SK-N-SH treated with all-trans-retinoic acid at 6 μM for 48 hours (cell line): ENCODE measurements around the gene CASKIN1.

Experiments used
- ATAC-seq: fragments of 200-7000 bp; cut with Tn5 transposase; 3 replicates; pipeline ENCODE4 v1.9.1; 2020; ENCODE audit warnings: mild to moderate bottlenecking, moderate library complexity
- BACH2 ChIP-seq: fragments of 250-450 bp; sonication (Bioruptor Pico); IDR thresholded peaks from 2 replicates; pipeline ENCODE4 v1.9.0; 2021; ENCODE audit warnings: mild to moderate bottlenecking, borderline replicate concordance
- CSDC2 ChIP-seq: fragments of 250-450 bp; sonication (Bioruptor Pico); IDR thresholded peaks from 2 replicates; pipeline ENCODE4 v1.5.0; 2020; ENCODE audit warnings: mild to moderate bottlenecking, moderate library complexity
- ESRRG ChIP-seq: fragments of 250-450 bp; sonication (Bioruptor Pico); IDR thresholded peaks from 2 replicates; pipeline ENCODE4 v1.6.1; 2021; ENCODE audit warnings: mild to moderate bottlenecking
- GLIS3 ChIP-seq: fragments of 250-450 bp; sonication (Bioruptor Pico); IDR thresholded peaks from 2 replicates; pipeline ENCODE4 v1.5.0; 2020; ENCODE audit warnings: mild to moderate bottlenecking, moderate library complexity
- ISL1 ChIP-seq: fragments of 250-450 bp; sonication (Bioruptor Pico); IDR thresholded peaks from 2 replicates; pipeline ENCODE4 v2.1.2; 2022; ENCODE audit warnings: mild to moderate bottlenecking, moderate library complexity
- OSR1 ChIP-seq: fragments of 250-450 bp; sonication (Bioruptor Pico); IDR thresholded peaks from 2 replicates; pipeline ENCODE4 v1.8.0; 2022; ENCODE audit warnings: moderate library complexity, mild to moderate bottlenecking, inconsistent platforms
- PPARA ChIP-seq: fragments of 250-450 bp; sonication (Bioruptor Pico); IDR thresholded peaks from 2 replicates; pipeline ENCODE4 v1.5.0; 2020; ENCODE audit warnings: mild to moderate bottlenecking, borderline replicate concordance
- TCF4 ChIP-seq: fragments of 250-450 bp; sonication (Bioruptor Pico); IDR thresholded peaks from 2 replicates; pipeline ENCODE4 v1.8.0; 2021; ENCODE audit warnings: mild to moderate bottlenecking, moderate library complexity, borderline replicate concordance
- TOX ChIP-seq: fragments of 250-450 bp; sonication (Bioruptor Pico); IDR thresholded peaks from 2 replicates; pipeline ENCODE4 v1.8.0; 2021; ENCODE audit warnings: mild to moderate bottlenecking, moderate library complexity, borderline replicate concordance
- ZC3H10 ChIP-seq: fragments of 250-450 bp; sonication (Bioruptor Pico); IDR thresholded peaks from 2 replicates; pipeline ENCODE4 v1.5.1; 2021; ENCODE audit warnings: mild to moderate bottlenecking, moderate library complexity
- ZFP3 ChIP-seq: fragments of 250-450 bp; sonication (Bioruptor Pico); IDR thresholded peaks from 2 replicates; pipeline ENCODE4 v1.5.0; 2020; ENCODE audit warnings: mild to moderate bottlenecking, moderate library complexity
- ZFP30 ChIP-seq: fragments of 450-650 bp; formaldehyde crosslinking; IDR thresholded peaks from 2 replicates; pipeline ENCODE4 v1.5.0; 2022; ENCODE audit warnings: mild to moderate bottlenecking, moderate library complexity
- ZNF565 ChIP-seq: fragments of 450-650 bp; formaldehyde crosslinking; conservative IDR thresholded peaks from 2 replicates; pipeline ENCODE4 v1.5.0; 2020; ENCODE audit warnings: low read depth, mild to moderate bottlenecking, moderate library complexity
- ZNF70 ChIP-seq: fragments of 450-650 bp; formaldehyde crosslinking; IDR thresholded peaks from 2 replicates; pipeline ENCODE4 v1.5.0; 2020; ENCODE audit warnings: mild to moderate bottlenecking, moderate library complexity
- TF ChIP-seq, protein P1 (sequence below): fragments of 250-450 bp; sonication (Bioruptor Pico); IDR thresholded peaks from 2 replicates; pipeline ENCODE4 v1.5.0; 2020; ENCODE audit warnings: mild to moderate bottlenecking, moderate library complexity
- TF ChIP-seq, protein P2 (sequence below): fragments of 250-450 bp; sonication (Bioruptor Pico); IDR thresholded peaks from 2 replicates; pipeline ENCODE4 v1.8.0; 2021; ENCODE audit warnings: low read depth, mild to moderate bottlenecking, moderate library complexity, borderline replicate concordance
- TF ChIP-seq, protein P3 (sequence below): fragments of 250-450 bp; sonication (Bioruptor Pico); IDR thresholded peaks from 2 replicates; pipeline ENCODE4 v1.5.1; 2020; ENCODE audit warnings: low read depth, mild to moderate bottlenecking, moderate library complexity
- TF ChIP-seq, protein P4 (sequence below): fragments of 250-450 bp; sonication (Bioruptor Pico); IDR thresholded peaks from 2 replicates; pipeline ENCODE4 v1.5.1; 2021; ENCODE audit warnings: mild to moderate bottlenecking, moderate library complexity

CASKIN1 gene

DNA sequence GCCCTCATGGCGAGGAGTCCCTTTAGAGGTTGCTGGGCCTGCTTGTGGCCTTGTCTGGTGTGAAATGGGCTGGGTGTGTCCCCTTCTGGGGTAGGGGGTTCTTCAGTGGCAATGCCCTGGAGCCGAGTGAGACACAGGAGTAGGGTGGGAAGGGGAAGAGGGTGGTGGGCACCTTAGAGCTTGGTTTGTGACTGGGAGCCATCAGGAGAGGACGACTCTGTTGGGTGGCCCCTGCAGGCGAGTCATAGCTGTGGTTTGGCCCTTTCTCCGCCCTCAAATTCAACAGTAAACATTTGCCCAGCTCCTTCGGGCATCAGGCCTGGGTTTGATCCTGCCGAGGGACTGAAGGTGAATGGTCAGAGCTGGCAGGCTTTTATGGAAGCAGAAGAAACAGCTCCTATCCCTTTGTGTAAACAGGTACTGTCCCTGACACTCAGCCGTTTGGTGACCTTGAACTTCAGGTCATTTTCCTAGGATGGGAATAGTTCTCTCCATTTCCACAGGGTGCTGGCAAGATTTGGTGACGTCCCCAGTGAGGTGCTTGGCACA lies 29.9 kb upstream of the CASKIN1 start (continued):
- TF ChIP-seq, protein P1, sequence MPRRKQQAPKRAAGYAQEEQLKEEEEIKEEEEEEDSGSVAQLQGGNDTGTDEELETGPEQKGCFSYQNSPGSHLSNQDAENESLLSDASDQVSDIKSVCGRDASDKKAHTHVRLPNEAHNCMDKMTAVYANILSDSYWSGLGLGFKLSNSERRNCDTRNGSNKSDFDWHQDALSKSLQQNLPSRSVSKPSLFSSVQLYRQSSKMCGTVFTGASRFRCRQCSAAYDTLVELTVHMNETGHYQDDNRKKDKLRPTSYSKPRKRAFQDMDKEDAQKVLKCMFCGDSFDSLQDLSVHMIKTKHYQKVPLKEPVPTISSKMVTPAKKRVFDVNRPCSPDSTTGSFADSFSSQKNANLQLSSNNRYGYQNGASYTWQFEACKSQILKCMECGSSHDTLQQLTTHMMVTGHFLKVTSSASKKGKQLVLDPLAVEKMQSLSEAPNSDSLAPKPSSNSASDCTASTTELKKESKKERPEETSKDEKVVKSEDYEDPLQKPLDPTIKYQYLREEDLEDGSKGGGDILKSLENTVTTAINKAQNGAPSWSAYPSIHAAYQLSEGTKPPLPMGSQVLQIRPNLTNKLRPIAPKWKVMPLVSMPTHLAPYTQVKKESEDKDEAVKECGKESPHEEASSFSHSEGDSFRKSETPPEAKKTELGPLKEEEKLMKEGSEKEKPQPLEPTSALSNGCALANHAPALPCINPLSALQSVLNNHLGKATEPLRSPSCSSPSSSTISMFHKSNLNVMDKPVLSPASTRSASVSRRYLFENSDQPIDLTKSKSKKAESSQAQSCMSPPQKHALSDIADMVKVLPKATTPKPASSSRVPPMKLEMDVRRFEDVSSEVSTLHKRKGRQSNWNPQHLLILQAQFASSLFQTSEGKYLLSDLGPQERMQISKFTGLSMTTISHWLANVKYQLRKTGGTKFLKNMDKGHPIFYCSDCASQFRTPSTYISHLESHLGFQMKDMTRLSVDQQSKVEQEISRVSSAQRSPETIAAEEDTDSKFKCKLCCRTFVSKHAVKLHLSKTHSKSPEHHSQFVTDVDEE (CRISPR knock-in tag), result no peak
- TF ChIP-seq CSDC2 (CRISPR knock-in tag) (no peak), ZFP3 (CRISPR knock-in tag) (no peak), OSR1 (CRISPR knock-in tag) (no peak)

DNA sequence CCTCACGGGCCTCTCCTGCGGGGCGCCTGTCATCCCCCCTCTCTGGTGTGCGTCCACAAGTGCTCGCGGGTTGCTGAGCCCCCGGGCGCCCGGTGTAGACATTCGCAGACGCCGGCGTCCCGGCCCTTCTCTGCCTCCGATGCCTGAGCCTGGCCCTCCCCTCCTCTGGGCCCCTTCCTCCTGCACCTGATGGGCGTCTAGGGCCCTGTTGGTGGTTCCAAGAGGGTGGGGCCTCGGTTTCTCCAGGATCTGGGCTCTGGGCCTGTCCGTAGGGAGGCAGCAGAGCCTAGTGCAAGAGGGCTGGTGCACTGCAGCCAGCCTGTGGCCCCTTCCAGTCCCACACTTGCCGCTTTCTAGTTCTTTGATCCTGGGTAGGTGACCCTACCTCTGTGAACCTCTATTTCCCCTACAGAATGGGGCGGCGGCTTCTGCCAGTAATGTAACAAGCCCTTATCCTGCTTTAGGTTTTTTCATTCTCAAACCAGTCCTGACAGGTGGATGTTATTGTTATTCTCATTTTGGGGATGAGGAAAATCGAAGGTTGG lies 27.6 kb upstream of the CASKIN1 start:
- ATAC-seq, result peak; percentile 70
- TF ChIP-seq GLIS3 (CRISPR knock-in tag), result no peak
- no peak for TF ChIP-seq ZNF70 (CRISPR knock-in tag)
- no peak for TF ChIP-seq ZNF565 (CRISPR knock-in tag)
- no peak for TF ChIP-seq PPARA (CRISPR knock-in tag)
- TF ChIP-seq, protein P1 (CRISPR knock-in tag), result no peak

DNA sequence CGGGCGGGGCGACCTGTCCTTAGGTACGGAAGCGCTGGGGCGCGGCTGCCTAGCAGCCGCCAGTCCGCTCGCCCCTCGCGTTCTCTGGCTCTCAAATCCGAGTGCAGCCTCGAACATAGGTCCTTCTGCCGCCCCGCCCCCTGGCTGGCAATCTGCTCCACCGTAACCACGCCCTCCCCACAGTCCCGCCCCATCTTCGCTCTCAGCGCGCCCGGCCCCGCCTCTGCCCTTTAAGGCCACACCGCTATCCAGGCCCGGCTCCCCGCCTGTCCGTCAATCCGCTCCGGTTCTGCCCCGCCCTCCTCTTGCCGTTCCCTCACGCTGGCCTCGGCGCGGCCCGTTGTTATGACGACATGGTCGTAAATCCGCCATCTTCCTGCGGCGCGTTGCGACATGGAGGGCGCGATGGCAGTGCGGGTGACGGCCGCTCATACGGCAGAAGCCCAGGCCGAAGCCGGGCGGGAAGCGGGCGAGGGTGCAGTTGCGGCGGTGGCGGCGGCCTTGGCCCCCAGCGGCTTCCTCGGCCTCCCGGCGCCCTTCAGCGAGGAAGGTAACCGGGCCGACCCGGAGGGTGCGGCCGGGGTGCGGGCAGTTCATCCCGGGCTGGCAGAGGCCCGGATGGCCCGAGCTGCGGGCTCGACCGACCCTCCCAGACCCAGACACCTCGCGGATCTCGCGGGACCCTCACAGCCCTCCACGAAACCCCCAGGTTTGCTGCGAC lies 27.0 kb upstream of the CASKIN1 start, which contains the start of gene E4F1:
Gene E4F1 (plus strand): TSS at position 371 of the 721 bp plus-strand sequence. CDS start 23 bp downstream, at position 394.
- peak; percentile 97 for ATAC-seq
- TF ChIP-seq TCF4 (no peak), GLIS3 (CRISPR knock-in tag) (no peak), TOX (no peak), OSR1 (CRISPR knock-in tag) (no peak), ZC3H10 (CRISPR knock-in tag) (no peak), ESRRG (CRISPR knock-in tag) (no peak), BACH2 (no peak), ZFP30 (no peak), ISL1 (CRISPR knock-in tag) (no peak), PPARA (CRISPR knock-in tag) (no peak)
- TF ChIP-seq, protein P2, sequence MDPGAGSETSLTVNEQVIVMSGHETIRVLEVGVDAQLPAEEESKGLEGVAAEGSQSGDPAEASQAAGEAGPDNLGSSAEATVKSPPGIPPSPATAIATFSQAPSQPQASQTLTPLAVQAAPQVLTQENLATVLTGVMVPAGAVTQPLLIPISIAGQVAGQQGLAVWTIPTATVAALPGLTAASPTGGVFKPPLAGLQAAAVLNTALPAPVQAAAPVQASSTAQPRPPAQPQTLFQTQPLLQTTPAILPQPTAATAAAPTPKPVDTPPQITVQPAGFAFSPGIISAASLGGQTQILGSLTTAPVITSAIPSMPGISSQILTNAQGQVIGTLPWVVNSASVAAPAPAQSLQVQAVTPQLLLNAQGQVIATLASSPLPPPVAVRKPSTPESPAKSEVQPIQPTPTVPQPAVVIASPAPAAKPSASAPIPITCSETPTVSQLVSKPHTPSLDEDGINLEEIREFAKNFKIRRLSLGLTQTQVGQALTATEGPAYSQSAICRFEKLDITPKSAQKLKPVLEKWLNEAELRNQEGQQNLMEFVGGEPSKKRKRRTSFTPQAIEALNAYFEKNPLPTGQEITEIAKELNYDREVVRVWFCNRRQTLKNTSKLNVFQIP, result no peak
- TF ChIP-seq, protein P1 (CRISPR knock-in tag), result no peak
- TF ChIP-seq, protein P3, sequence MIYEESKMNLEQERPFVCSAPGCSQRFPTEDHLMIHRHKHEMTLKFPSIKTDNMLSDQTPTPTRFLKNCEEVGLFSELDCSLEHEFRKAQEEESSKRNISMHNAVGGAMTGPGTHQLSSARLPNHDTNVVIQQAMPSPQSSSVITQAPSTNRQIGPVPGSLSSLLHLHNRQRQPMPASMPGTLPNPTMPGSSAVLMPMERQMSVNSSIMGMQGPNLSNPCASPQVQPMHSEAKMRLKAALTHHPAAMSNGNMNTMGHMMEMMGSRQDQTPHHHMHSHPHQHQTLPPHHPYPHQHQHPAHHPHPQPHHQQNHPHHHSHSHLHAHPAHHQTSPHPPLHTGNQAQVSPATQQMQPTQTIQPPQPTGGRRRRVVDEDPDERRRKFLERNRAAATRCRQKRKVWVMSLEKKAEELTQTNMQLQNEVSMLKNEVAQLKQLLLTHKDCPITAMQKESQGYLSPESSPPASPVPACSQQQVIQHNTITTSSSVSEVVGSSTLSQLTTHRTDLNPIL (CRISPR knock-in tag), result no peak
- TF ChIP-seq, protein P4, sequence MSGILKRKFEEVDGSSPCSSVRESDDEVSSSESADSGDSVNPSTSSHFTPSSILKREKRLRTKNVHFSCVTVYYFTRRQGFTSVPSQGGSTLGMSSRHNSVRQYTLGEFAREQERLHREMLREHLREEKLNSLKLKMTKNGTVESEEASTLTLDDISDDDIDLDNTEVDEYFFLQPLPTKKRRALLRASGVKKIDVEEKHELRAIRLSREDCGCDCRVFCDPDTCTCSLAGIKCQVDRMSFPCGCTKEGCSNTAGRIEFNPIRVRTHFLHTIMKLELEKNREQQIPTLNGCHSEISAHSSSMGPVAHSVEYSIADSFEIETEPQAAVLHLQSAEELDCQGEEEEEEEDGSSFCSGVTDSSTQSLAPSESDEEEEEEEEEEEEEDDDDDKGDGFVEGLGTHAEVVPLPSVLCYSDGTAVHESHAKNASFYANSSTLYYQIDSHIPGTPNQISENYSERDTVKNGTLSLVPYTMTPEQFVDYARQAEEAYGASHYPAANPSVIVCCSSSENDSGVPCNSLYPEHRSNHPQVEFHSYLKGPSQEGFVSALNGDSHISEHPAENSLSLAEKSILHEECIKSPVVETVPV, result no peak
- TF ChIP-seq, all 23 proteins: peak for 0
